Measurements from ENCODE around the gene LAMA5.

GRCh38 chr20:62387219-62387913, 20.3 kb upstream of the LAMA5 start:
- TF ChIP-seq POLR2A (IDR thresholded peaks at IDR 0.05; ENCODE audit: low read length): no peak
- TF ChIP-seq GATA1 (IDR thresholded peaks at IDR 0.05; ENCODE audit: low read depth, low read length): no peak

Data from erythroblast (primary cell).